Ascending aorta (tissue), 2 donors: Measurements from ENCODE around the gene ENTPD8. TPM values are rescaled to one million over a fixed set of nuclear protein-coding genes. Genes with fewer than 3 reads are reported as not detected.

Experiments used
- DNase-seq, 2 donors: peaks; one replicate each; pipeline ENCODE4 v3.0.0-alpha.2; 2019; ENCODE audit warnings: low spot score in 2 of 2
- H3K27ac ChIP-seq, 2 donors: fragments of 200-600 bp; sonication (generic); one replicate each; pipeline ENCODE4 v1.5.1; 2016 to 2017; ENCODE audit warnings: mild to moderate bottlenecking in 1 of 2
- H3K27me3 ChIP-seq: fragments of 200-600 bp; sonication (generic); one replicate; pipeline ENCODE4 v1.5.1; 2017
- H3K36me3 ChIP-seq, 2 donors: fragments of 200-600 bp; sonication (generic); one replicate each; pipeline ENCODE4 v1.5.1; 2016
- H3K4me1 ChIP-seq, 2 donors: fragments of 200-600 bp; sonication (generic); one replicate each; pipeline ENCODE4 v1.5.1; 2016 to 2017; ENCODE audit warnings: mild to moderate bottlenecking in 1 of 2
- H3K4me3 ChIP-seq, 2 donors: fragments of 200-600 bp; sonication (generic); one replicate each; pipeline ENCODE4 v1.5.1; 2016 to 2017; ENCODE audit warnings: mild to moderate bottlenecking in 1 of 2
- H3K9me3 ChIP-seq, 2 donors: fragments of 200-600 bp; sonication (generic); one replicate each; pipeline ENCODE4 v1.5.1; 2016
- intact Hi-C: fragments of 100-400 bp; cut with DNase I; formaldehyde crosslinking; loops from one replicate; pipeline ENCODE4 v1.15.1; 2023
- total RNA-seq: library from RNA; depleted of rRNA; stranded (reverse); fragments of >200 nt; gene quantifications from one replicate; pipeline ENCODE4 v1.1.0, GENCODE V29; 2016
- TF ChIP-seq, protein P1 (sequence below), 3 experiments: fragments of 200-600 bp in 2 of 3; fragments of 450-650 bp in 1 of 3; sonication (generic) in 2 of 3; IDR thresholded peaks; one replicate each; pipeline ENCODE4 v1.5.1; 2016 to 2019; ENCODE audit warnings: antibody characterized with exemption in 3 of 3, mild to moderate bottlenecking in 1 of 3, moderate library complexity in 1 of 3

The ENTPD8 gene
- total RNA-seq, 1 donor from 2014 or later: not detected

DNA sequence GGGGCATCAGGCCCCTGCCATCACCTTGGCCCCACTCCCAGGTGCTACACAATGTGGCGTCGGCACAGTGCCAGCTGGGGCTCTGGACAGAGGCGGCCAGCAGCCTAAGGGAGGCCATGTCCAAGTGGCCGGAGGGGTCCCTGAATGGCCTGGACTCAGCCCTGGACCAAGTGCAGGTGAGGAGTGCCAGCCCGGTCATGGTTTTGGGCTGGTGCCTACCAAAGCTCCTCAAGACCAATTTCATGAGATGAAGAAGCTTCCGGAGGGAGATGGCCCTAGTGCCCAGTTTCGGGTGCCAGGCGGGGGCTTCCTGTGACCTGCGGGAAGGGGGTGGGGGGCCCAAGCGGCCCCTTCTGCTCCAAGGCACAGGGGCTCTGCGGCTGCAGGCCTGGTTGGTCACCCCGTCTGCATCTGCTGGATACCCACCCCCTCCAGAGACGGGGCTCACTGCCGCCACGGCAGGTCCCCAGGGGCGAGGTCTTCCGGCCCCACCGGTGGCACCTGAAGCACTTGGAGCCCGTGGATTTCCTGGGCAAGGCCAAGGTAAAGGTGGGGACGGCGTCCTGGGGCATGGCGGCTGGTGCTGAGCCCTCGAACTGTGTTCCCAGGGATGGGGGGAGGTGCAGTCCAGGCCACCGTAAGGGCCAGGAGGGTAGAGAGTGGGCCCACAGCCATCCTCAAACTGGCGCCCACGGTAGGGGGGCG is 12.2 kb downstream of the ENTPD8 start:
- Histone ChIP-seq H3K4me3 (no peak overlapping the region), H3K36me3 (no peaks in the 10 kb centered on the region), H3K4me1 (peaks cover 0 to 2% of the 10 kb centered on the region in 2 donors), H3K27me3 (no peaks in the 10 kb centered on the region), H3K9me3 (no peaks in the 10 kb centered on the region), H3K27ac (no peak overlapping the region)
- TF ChIP-seq, protein P1, sequence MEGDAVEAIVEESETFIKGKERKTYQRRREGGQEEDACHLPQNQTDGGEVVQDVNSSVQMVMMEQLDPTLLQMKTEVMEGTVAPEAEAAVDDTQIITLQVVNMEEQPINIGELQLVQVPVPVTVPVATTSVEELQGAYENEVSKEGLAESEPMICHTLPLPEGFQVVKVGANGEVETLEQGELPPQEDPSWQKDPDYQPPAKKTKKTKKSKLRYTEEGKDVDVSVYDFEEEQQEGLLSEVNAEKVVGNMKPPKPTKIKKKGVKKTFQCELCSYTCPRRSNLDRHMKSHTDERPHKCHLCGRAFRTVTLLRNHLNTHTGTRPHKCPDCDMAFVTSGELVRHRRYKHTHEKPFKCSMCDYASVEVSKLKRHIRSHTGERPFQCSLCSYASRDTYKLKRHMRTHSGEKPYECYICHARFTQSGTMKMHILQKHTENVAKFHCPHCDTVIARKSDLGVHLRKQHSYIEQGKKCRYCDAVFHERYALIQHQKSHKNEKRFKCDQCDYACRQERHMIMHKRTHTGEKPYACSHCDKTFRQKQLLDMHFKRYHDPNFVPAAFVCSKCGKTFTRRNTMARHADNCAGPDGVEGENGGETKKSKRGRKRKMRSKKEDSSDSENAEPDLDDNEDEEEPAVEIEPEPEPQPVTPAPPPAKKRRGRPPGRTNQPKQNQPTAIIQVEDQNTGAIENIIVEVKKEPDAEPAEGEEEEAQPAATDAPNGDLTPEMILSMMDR (IDR thresholded peaks at IDR 0.05): no peak
- no peak for DNase-seq
- intact Hi-C loops: loop anchor here (10.0 kb wide), 1 partner anchor 96 kb away; no protein-coding TSS in a partner anchor

DNA sequence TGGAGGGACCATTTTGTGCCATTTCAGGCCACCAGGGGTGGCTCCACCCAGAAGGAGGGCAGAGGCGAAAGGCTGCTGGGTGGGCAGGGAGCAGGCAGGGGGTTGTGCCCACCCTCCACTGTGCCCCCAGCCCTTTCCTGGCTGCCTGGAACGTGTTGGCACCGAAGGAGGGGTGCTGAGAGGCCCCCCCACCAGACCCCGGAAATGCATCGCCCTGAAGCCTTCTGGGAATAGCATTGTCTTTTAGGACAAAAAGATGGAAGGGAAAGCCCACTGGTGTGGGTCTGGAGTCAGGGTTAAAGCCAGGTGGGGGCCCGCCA is 12.9 kb downstream of the ENTPD8 start:
- H3K4me3 ChIP-seq: no peak overlapping the region
- DNase-seq: no peak
- H3K4me1 ChIP-seq: peaks cover 4 to 6% of the 10 kb centered on the region in 2 donors
- TF ChIP-seq, protein P1 (IDR thresholded peaks at IDR 0.05): no peak
- no peaks in the 10 kb centered on the region for H3K27me3 ChIP-seq
- H3K36me3 ChIP-seq: no peaks in the 10 kb centered on the region
- H3K9me3 ChIP-seq: no peaks in the 10 kb centered on the region
- intact Hi-C loops: loop anchor here (10.0 kb wide), 1 partner anchor 97 kb away; no protein-coding TSS in a partner anchor
- H3K27ac ChIP-seq: no peak overlapping the region

DNA sequence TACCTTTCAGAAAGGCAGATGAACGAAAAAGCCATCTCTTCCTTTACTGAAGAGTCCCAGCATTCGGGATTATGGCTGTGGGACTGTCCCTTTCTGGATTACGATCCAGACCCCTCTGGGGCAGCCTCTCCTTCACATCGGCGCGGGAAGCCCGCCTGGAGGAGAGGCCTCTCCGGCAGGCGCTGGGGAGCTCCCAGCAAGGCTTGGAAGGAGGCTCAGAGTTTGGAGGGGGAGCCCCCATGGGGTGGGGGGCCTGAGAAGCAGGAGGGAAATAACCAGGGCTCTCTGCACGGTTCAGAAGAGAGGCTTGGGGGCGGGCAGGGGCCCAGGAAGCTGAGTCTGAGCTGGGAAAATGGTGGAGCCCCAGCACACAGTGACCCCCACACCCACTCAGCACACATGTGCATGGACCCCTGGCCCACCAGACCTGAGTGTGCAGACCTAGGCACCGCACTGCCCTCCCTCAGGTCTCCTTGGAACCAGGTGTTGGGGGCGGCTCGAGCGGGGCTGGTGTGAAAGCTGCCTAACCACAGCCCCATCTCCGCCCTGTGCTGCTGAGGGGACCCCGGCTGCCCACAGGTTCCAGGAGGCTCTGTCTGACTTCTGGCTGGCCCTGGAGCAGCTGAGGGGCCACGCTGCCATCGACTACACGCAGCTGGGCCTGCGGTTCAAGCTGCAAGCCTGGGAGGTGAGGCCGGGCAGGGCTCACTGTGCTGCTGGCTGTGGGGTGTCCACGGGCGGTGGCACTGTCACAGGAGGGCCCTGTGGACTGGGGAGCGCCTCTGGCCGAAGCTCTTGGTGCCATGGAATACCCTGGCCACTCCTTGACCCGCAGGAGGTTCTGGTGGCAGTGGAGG is 13.5 kb downstream of the ENTPD8 start:
- H3K36me3 ChIP-seq: no peaks in the 10 kb centered on the region
- H3K27me3 ChIP-seq: no peaks in the 10 kb centered on the region
- H3K9me3 ChIP-seq: no peaks in the 10 kb centered on the region
- H3K4me1 ChIP-seq: peaks cover 4 to 6% of the 10 kb centered on the region in 2 donors
- TF ChIP-seq, protein P1 (IDR thresholded peaks at IDR 0.05): no peak
- no peak for DNase-seq
- intact Hi-C loops: loop anchor here (10.0 kb wide), 1 partner anchor 97 kb away; no protein-coding TSS in a partner anchor
- H3K27ac ChIP-seq: no peak overlapping the region
- no peak overlapping the region for H3K4me3 ChIP-seq

DNA sequence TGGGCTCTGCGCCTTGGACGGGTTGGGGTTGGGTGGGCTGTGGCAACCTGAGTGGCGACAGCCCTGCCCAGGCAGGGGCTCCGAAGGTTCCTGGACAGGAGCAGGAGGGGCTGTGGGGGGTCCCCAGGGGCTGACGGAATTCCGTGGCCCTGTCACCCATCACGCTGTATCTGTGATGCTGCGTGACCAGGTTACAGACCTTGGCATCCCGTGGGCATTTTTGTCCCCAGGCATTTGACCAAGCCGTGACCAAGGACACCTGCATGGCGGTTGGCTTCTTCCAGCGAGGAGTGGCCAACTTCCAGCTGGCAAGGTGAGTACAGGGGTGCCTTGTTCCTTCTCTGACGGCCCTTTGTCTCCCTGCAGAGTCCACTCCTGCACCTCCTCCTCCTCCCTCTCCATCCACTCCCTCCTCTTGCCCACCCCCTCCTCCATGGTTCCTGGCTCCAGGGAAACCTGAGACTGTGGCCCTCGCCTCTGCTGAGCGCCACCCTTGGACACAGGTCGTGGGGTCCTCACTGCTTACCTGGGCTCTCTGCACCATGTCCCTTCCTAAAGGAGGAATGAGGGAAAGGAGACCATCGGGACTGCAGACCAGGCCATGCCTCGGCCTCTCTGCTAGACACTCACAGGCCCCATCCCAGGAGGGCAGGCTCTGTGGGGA is 15.0 kb downstream of the ENTPD8 start:
- Histone ChIP-seq H3K27ac (no peak overlapping the region), H3K27me3 (no peaks in the 10 kb centered on the region), H3K4me1 (peaks cover 7 to 15% of the 10 kb centered on the region in 2 donors), H3K9me3 (no peaks in the 10 kb centered on the region), H3K36me3 (no peaks in the 10 kb centered on the region), H3K4me3 (no peak overlapping the region)
- TF ChIP-seq, protein P1 (IDR thresholded peaks at IDR 0.05): no peak
- no peak for DNase-seq
- intact Hi-C loops: loop anchor here (10.0 kb wide), 1 partner anchor 99 kb away; no protein-coding TSS in a partner anchor

DNA sequence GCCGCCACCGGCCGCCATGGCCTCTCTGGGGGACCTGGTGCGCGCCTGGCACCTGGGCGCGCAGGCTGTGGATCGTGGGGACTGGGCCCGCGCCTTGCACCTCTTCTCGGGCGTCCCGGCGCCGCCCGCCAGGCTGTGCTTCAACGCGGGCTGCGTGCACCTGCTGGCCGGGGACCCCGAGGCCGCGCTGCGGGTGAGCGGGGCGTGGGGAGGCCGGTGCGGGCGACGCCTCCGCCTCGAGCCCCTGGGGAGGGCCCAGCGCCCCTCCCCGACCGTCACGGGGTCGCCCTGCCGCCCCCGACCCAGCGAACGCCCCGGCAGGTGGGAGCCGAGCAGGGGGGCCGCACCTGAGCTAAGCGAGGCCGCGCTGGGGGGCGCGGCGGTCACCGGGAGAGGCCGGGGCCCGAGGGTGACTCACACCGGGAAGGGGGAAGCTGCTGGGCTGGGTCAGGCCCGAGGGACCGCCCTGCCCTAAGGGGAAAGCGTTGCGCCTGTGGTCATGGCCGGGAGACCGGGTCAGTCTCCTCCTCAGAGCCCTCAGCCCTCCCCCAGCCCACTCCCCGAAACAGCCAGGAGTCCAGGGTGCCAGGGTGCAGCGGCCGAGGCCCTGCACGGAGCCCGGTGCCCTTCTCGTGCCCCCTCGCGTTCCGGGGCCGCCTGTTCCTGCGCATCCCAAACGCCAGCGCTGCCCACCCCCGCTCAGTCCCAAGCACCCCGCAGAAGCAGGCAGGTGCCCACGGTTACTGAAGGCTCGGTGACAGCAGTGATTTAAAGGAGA is 17.5 kb downstream of the ENTPD8 start:
- Histone ChIP-seq H3K27me3 (no peaks in the 10 kb centered on the region), H3K27ac (peak overlapping the region; percentile 51 to 87), H3K9me3 (no peaks in the 10 kb centered on the region), H3K4me3 (peak overlapping the region; percentile 73 to 100), H3K36me3 (peaks cover 0 to 3% of the 10 kb centered on the region in 2 donors), H3K4me1 (peaks cover 7 to 15% of the 10 kb centered on the region in 2 donors)
- intact Hi-C loops: loop anchor here (1.0 to 10.0 kb wide), 3 partner anchors 21 to 101 kb away; partner anchors contain the start of gene NSMF
- TF ChIP-seq, protein P1 (IDR thresholded peaks at IDR 0.05): no peak
- peak in 1 of 2 donors; percentile 80 for DNase-seq
